ENCODE data around the gene REEP1. TPM values are rescaled to one million over a fixed set of nuclear protein-coding genes. Genes with fewer than 3 reads are reported as not detected.
A peak's percentile ranks its signal among the peaks of the same experiment; 100 is the strongest.

The REEP1 gene
- total and polyA plus RNA-seq, 8 donors: 1.4 to 7.0 (median 4.0) TPM

- DNase-seq (no peak), FAIRE-seq (no peak), ATAC-seq (peak in 2 of 4 donors; percentile 15 to 22)
- H3K4me3 ChIP-seq: no peak overlapping the region
- intact Hi-C loops (cut with DNase I): no loop called here
- WGBS, 2 donors: 45 to 59% methylated on average over 1 of the region's 1 CpG
- H3K4me1 ChIP-seq: peaks cover 31 to 62% (median 60%) of the 10 kb centered on the region in 3 donors
- no peaks in the 10 kb centered on the region for H3K9me3 ChIP-seq
- TF ChIP-seq CTCF (IDR thresholded peaks at IDR 0.05): no peak
- peak overlapping the region in 3 of 4 donors; percentile 9 to 68 (median 27) for H3K27ac ChIP-seq
- H3K27me3 ChIP-seq: no peaks in the 10 kb centered on the region
- no peaks in the 10 kb centered on the region for H3K36me3 ChIP-seq
Observed at GRCh38 chr2:86185517-86186212, 151.8 kb downstream of the REEP1 start.

DNA sequence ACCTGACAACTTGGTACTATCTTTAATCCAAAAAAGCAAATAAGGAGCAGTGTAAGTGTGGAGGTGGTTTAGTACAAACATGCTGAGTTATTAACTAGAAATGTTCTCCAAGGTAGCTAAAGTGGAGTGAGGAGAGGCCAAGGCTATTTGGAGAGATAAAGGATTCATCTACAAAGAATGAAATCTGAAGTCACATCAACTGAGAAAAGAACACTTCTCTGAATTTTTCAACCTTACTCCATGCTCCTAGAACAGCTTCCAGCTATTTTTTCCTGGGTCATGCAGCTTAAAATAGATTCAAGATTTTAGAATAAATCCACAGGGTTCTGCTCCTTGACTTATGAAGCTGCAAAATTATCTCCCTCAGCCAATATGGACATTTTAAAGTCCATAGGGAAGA is 160.8 kb downstream of the REEP1 start:
- no peak for DNase-seq
- intact Hi-C loops (cut with DNase I): no loop called here
- no peak for FAIRE-seq
- Histone ChIP-seq H3K27me3 (no peaks in the 10 kb centered on the region), H3K27ac (no peak overlapping the region), H3K4me3 (no peak overlapping the region), H3K36me3 (peaks cover 0 to 23% (median 11%) of the 10 kb centered on the region in 3 donors), H3K4me1 (peaks cover 3 to 14% (median 6%) of the 10 kb centered on the region in 3 donors), H3K9me3 (no peaks in the 10 kb centered on the region)
- TF ChIP-seq CTCF (IDR thresholded peaks at IDR 0.05): no peak
- ATAC-seq: peak in 1 of 4 donors; percentile 14

- no peak for TF ChIP-seq CTCF (IDR thresholded peaks at IDR 0.05)
- Histone ChIP-seq H3K27ac (no peak overlapping the region), H3K4me1 (peaks cover 3 to 14% (median 6%) of the 10 kb centered on the region in 3 donors), H3K27me3 (no peaks in the 10 kb centered on the region), H3K4me3 (no peak overlapping the region), H3K9me3 (no peaks in the 10 kb centered on the region), H3K36me3 (peaks cover 0 to 31% (median 11%) of the 10 kb centered on the region in 3 donors)
- intact Hi-C loops (cut with DNase I): no loop called here
- peak; percentile 68 to 88 (median 80) for ATAC-seq
- WGBS, 2 donors: 86 to 92% methylated on average over 1 of the region's 1 CpG
- no peak for DNase-seq
- FAIRE-seq: no peak
Observed at GRCh38 chr2:86175828-86176227, 161.6 kb downstream of the REEP1 start.

- intact Hi-C loops (cut with DNase I): no loop called here
- DNase-seq (no peak), ATAC-seq (no peak), FAIRE-seq (no peak)
- TF ChIP-seq CTCF (IDR thresholded peaks at IDR 0.05): no peak
- H3K4me1 ChIP-seq: peaks cover 3 to 14% (median 6%) of the 10 kb centered on the region in 3 donors
- whole genome bisulfite sequencing, 2 donors: 81 to 84% methylated on average over 2 of the region's 2 CpGs
- peaks cover 0 to 41% (median 11%) of the 10 kb centered on the region in 3 donors for H3K36me3 ChIP-seq
- no peak overlapping the region for H3K4me3 ChIP-seq
- no peaks in the 10 kb centered on the region for H3K9me3 ChIP-seq
- H3K27ac ChIP-seq: no peak overlapping the region
- H3K27me3 ChIP-seq: no peaks in the 10 kb centered on the region
Observed at GRCh38 chr2:86174445-86174844, 163.0 kb downstream of the REEP1 start.

GRCh38 chr2:86172610-86173009 is 164.8 kb downstream of the REEP1 start:
- Histone ChIP-seq H3K27ac (no peak overlapping the region), H3K4me3 (no peak overlapping the region), H3K9me3 (no peaks in the 10 kb centered on the region), H3K36me3 (peaks cover 0 to 29% (median 0%) of the 10 kb centered on the region in 3 donors), H3K4me1 (peaks cover 3 to 14% (median 6%) of the 10 kb centered on the region in 3 donors), H3K27me3 (no peaks in the 10 kb centered on the region)
- intact Hi-C loops (cut with DNase I): no loop called here
- no peak for TF ChIP-seq CTCF (IDR thresholded peaks at IDR 0.05)
- 77 to 91% methylated on average over 2 of the region's 2 CpGs for WGBS, 2 donors
- no peak for ATAC-seq
- DNase-seq: no peak
- FAIRE-seq: no peak

Measured in pancreas (tissue), 10 donors.